NCI-H128 (cell line): ENCODE measurements around the gene SPDYE3.
"Not testable (repeated sequence)": the region's sequence is repeated elsewhere in the genome, so short reads cannot be mapped to it uniquely, and the experiment has no call there.

ENCODE experiments used
- DNase-seq: peaks from one replicate; lab custom pipeline; 2025; ENCODE audit not compliant: unreplicated experiment; lab: John Stamatoyannopoulos, UW

Gene SPDYE3

DNA sequence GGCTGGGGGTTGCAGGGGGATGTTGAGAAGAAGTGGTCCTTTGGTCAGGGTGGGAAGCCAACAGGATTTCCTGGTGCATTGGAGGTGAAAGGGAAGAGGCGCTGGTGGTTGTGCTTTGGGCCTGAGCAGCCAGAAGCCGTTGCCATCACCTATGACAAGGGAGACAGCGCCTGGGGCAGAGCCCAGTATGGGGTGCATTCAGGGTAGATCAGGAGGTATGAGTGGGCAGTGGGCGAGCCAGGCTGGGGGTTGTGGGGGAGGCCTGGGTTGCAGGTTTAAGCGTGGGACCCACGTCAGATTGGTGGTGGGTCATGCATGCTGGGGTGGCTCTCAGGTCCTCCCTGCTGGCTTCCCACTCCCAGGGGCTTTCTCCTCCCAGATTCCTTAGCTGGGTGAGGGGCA, 44.2 kb downstream of the SPDYE3 start:
- no peak for DNase-seq

GRCh38 chr7:100352230-100352781, 44.8 kb downstream of the SPDYE3 start:
- not testable (repeated sequence) for DNase-seq

GRCh38 chr7:100352984-100353684, 45.6 kb downstream of the SPDYE3 start:
- no peak for DNase-seq

GRCh38 chr7:100353685-100354330, 46.3 kb downstream of the SPDYE3 start:
- DNase-seq, result no peak

DNA sequence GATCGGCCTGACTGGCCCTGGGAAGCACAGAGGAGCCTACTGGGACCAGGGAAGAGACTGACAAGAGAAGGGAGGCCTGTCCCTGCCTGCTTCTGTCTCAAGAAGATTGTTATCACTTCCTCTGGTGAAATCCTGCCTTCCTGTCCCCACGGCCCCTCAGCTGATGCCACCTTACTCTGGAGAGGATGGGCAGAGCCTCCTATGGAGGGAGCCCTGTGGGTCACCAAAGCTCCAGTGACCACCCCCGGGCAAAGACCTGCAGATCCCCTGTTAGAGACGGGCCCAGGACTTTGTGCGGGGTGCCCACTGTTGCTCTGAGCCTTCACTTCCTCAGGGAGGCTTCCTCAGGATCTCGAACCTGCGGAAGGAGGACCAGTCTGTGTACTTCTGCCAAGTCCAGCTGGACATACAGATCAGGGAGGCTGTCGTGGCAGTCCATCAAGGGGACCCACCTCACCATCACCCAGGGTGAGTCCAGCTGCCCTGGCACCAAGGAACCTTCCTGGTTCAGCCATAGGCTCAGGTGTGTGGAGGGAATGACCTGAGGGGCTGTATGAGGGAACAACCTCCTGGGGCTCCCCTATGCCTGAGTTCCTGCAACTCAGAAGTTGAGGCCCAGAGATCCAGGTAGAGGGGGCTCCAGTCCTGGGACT, 49.0 kb downstream of the SPDYE3 start:
- DNase-seq, result no peak

GRCh38 chr7:100357131-100357561, 49.6 kb downstream of the SPDYE3 start:
- no peak for DNase-seq

DNA sequence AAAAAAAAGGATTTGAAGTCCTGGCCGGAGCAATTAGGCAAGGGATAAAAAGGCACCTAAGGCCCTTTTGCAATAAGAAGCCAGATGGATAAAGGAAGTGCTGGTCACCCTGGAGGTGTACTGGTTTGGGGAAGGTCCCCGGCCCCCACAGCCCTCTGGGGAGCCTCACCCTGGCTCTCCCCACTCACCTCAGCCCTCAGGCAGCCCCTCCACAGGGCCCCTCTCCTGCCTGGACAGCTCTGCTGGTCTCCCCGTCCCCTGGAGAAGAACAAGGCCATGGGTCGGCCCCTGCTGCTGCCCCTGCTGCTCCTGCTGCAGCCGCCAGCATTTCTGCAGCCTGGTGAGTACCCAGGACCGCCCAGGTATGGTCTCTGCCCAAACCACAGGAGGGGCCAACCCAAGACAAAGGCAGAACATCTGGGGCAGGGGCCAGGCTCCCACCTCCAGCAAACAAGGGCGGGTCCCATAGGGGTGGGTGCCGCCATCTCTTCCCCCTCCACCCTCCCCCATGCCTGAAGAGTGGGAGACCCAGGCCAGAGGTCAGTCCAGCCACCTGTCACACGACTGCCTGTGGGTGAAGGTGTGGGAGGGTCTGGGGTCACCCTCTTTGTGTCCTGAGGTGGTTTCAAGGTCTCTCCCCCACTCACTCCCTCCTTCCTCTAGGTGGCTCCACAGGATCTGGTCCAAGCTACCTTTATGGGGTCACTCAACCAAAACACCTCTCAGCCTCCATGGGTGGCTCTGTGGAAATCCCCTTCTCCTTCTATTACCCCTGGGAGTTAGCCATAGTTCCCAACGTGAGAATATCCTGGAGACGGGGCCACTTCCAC, 50.7 kb downstream of the SPDYE3 start, which contains the start of gene PILRB:
PILRB (plus strand) TSS at position 91 of the 830 bp plus-strand sequence; CDS start at position 277, 186 bp downstream.
- no peak for DNase-seq

DNA sequence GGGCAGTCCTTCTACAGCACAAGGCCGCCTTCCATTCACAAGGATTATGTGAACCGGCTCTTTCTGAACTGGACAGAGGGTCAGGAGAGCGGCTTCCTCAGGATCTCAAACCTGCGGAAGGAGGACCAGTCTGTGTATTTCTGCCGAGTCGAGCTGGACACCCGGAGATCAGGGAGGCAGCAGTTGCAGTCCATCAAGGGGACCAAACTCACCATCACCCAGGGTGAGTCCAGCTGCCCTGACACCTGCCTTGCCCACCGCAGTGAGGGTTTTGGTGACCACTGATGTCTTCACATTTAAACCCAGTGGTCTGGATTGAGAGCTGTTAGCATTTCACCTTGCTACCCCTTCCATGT, 51.3 kb downstream of the SPDYE3 start:
- no peak for DNase-seq

DNA sequence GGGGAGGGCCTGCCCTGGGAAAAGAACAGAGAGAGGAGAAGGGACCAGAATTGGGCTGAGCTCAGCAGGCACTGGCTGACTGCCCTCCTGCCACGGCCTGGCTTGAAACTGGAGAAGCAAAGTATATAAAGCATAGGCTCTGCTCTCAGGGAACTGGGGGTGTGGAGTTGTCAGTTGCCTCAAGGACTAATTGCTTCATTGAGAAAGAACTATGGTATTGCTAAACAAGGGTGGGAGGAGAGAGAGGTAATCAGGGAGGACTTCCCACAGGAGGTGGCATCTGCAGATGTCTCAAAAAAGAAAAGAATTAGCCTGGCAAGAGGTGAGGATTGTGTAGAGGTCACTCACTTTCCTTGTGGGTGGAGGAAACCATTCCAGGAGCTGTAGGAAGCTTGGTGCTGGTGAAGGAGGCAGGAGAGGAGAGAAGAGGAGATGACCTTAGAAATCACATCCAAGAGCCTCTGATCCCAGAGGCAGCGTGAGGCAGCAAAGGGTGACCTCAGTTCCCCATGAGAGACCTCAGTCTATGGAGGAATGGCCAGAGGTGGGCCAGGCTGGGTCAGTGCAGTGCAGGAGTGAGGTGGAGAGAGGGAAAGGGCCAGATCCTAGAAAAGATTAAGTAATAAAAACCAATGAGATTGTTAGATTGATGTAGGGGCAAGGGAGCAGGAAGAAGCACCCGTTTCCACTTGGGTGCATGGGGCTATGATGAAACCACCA, 52.8 kb downstream of the SPDYE3 start:
- DNase-seq, result no peak

DNA sequence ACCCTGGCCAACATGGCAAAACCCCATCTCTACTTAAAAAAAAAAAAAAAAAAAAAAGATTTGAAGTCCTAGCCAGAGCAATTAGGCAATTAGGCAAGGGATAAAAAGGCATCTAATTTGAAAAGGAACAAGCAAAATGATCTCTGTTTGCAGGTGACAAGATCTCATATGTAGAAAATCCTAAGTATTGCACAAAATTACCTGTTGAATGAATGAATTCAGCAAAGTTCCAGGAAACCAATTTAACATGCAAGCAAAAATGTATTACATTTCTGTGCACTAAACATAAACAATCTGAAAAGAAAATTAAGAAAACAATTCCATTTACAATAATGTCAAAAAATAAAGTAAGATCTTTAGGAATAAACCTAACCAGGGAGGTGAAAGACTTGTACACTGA, 55.6 kb downstream of the SPDYE3 start:
- no peak for DNase-seq

DNA sequence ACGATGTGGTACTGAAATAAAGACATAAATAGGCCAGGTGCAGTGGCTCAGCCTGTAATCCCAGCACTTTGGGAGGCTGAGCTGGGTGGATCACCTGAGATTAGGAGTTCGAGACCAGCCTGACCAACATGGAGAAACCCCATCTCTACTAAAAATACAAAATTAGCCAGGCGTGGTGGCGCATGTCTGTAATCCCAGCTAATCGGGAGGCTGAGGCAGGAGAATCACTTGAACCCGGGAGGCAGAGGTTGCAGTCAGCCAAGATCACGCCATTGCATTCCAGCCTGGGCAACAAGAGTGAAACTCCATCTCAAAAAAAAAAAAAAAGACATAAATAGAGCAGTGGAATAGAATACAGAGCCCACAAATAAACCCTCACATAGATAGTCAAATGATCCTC, 56.3 kb downstream of the SPDYE3 start:
- DNase-seq, result not testable (repeated sequence)

DNA sequence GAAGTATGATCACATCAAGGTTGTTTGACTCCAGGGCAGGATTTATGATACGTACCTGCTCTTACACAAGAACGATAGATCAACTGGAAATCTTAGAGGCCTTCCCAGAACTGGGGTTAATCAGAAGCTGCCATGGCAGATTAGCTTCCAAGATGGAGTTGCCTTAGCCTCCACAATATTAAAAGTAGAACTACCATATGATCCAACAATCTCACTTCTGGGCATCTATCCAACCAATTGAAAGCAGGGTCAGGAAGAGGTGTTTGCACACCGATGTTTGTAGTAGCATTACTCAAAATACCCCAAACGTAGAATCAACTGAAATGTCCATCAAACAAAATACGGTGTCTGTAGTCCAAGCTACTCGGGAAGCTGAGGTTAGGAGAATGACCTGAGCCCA, 57.0 kb downstream of the SPDYE3 start:
- DNase-seq, result no peak

DNA sequence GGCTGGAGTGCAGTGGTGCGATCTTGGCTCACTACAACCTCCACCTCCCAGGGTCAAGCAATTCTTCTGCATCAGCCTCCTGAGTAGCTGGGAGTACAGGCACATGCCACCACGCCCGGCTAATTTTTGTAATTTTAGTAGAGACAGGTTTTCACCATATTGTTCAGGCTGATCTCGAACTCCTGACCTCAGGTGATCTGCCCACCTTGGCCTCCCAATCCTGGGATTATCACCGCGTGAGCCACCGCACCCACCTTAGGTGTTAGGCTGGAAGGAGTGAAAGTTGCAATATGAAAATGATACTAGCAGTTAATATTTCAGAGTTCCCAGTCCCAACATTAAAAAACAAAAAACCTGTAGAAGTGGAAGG, 58.5 kb downstream of the SPDYE3 start:
- DNase-seq, result not testable (repeated sequence)

DNA sequence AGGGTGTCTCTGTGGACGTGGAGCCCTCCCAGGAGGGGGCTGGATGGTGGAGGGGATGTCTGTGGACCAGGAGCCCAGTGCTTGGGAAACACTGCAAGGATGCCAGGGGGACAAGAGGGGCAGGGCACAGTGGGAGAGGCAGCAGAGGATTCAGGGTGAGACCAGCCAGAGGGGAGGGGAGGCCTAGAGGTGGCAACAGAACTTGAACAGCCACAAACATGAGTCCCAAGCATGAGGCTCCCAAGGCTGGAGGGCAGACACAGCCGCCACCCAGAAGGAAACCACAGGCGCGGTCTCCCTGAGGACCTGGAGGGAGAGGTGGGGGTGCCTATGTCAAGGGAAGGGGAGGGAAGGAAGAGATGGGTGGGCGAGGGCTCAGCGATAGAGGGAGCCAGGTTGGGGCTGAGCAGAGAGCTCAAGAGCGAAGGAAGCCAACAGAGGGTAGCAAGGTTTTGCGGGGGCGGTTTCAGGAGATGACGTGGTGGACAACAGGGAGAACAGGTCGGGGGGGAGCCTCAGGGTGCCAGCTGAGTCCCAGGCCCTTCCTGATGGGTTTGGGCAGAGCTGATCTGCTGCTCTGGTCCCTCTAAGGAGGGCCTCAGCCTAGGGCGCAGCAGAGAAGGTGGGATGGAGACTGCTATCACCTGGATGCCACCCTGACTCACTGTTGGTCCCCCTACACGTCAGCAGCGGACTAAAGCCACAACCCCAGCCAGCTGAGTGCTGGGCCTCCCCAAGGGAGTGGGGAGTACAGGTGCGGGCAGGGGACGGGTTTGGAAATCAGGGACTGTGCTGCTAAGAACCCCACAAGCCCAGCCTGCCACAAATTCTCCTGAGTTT, 59.1 kb downstream of the SPDYE3 start:
- DNase-seq, result no peak

DNA sequence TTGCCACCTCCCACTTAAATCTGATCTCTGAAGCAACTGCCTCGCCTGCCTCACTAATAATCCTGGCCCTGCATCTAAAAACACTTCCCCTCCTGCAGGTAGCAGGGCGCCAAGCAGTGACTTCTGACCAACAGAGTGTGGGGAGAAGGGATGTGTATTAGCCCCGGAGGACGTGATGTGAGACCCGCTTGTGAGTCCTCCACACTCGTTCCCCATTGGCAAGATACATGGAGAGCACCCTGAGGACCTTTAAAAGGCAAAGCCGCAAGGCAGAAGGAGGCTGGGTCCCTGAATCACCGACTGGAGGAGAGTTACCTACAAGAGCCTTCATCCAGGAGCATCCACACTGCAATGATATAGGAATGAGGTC, 59.7 kb downstream of the SPDYE3 start:
- no peak for DNase-seq

DNA sequence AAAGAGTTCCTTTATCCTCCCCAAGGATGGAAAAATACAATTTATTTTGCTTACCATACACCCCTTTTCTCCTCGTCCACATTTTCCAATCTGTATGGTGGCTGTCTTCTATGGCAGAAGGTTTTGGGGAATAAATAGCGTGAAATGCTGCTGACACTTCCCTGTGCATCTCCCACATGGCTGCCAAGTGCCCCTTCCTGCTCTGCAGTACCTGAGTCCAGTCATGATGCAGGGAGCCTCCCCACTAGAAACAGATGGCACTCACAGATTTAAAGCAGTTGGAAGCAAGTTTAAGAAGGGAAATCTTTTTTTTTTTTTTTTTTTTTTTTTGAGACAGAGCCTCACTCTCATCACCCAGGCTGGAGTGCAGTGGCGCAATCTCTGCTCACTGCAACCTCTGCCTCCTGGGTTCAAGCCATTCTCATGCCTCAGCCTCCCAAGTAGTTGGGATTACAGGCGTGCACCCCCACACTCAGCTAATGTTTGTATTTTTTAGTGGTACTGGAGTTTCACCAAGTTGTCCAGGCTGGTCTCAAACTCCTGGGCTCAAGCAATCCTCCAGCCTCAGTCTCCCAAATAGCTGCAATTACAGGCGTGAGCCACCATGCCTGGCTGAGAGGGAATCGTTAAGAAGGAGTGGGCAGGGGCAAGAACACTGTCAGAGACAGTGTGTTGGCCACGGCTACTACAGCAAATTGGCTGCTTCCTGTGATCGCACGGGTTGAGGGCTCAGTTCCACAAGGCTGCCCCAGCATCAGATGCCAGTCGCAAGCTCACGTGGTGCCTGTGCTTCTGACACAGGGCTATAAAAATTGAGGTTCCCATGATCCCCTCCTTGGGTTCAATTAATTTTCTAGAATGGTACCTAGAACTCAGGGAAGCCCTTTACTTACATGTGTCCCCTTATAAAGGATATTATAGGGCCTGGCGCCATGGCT, 60.4 kb downstream of the SPDYE3 start:
- DNase-seq, result no peak

DNA sequence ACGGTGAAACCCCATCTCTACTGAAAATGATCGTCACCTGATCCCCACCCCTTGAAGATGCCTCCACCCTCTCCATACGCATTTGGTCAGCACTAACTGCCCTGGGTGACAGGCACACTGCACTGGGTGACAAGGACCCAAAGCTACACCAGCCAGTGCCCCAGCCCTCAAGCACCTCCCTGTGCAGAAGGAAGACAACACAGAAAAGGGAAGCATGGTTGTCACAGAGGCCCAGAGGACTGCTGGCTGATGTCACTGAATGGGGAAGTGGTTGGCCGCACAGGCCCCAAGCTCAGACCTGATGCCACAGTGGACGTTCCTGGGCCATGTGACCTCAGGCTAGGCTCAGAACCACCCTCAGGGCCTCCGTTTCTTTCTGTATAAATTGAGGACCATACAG, 61.6 kb downstream of the SPDYE3 start:
- no peak for DNase-seq

GRCh38 chr7:100370303-100370702, 62.8 kb downstream of the SPDYE3 start:
- DNase-seq, result no peak

DNA sequence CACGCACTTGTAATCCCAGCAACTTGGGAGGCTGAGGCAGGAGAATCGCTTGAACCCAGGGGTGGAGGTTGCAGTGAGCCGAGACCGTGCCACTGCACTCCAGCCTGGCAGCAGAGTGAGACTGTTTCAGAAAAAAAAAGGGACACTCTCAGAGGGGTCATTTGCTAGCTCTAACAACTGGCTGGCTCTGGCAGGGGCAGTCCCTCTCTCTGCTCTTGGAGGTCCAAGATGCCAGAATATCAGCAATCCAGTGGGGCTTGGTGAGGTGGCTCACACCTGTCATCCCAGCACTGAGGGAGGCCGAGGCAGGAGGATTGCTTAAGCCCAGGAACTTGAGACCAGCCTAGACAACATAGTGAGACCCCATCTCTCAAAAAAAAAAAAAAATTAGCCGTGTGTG, 63.2 kb downstream of the SPDYE3 start:
- DNase-seq, result no peak
